Mesothelial cell of epicardium (in vitro differentiated cells): ENCODE measurements around the gene FLII. TPM values are rescaled to one million over a fixed set of nuclear protein-coding genes. Genes with fewer than 3 reads are reported as not detected.

Experiments used
- DNase-seq, 2 experiments: peaks; one replicate each; pipeline ENCODE4 v3.0.0; 2021; ENCODE audit warnings: low spot score in 2 of 2; ENCODE audit not compliant: unreplicated experiment in 2 of 2
- H3K27ac Mint-ChIP-seq: 2 replicates; pipeline ENCODE4 v1.8.0; 2021; ENCODE audit warnings: mixed read lengths
- H3K27me3 Mint-ChIP-seq: 2 replicates; pipeline ENCODE4 v1.8.0; 2021; ENCODE audit warnings: low read depth, mixed read lengths
- H3K36me3 Mint-ChIP-seq: 2 replicates; pipeline ENCODE4 v1.8.0; 2021; ENCODE audit warnings: mixed read lengths
- H3K4me1 Mint-ChIP-seq: 2 replicates; pipeline ENCODE4 v1.8.0; 2021; ENCODE audit warnings: mixed read lengths
- H3K4me3 Mint-ChIP-seq: 2 replicates; pipeline ENCODE4 v1.8.0; 2021; ENCODE audit warnings: mild to moderate bottlenecking, moderate library complexity, mixed read lengths
- H3K9me3 Mint-ChIP-seq: 2 replicates; pipeline ENCODE4 v1.8.0; 2021; ENCODE audit warnings: mixed read lengths
- CTCF ChIP-seq: fragments of 200-600 bp; sonication (generic); IDR thresholded peaks from one replicate; pipeline ENCODE4 v1.5.0; 2021; ENCODE audit warnings: antibody characterized with exemption; ENCODE audit not compliant: unreplicated experiment
- total RNA-seq: library from RNA; stranded (reverse); gene quantifications from 3 replicates; pipeline ENCODE4 v1.2.1, GENCODE V29; 2021

FLII gene
- total RNA-seq, 1 donor from 2014 or later, result 199 TPM

DNA sequence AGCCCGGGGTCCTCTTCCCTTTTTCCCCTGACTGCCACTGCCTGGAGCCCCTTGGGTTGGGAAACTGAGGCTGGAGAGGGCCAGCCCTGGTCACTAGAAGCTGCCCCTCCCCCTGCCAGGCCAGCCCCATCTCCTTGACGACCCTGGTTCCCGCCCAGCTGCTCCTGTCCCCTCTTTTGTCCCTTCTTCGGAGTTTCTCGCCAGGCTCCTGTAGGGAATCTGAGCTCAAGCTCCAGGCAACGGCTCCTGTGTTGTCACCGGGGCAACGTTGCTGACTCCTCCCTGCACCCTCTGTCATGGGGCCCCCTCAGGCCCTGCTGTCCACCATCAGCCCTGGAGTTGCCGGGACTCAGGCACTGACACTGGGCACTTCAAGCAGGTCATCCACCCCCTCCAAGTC, 27.4 kb downstream of the FLII start:
- H3K36me3 Mint-ChIP-seq, result peaks cover 7% of the 10 kb centered on the region
- no peaks in the 10 kb centered on the region for H3K9me3 Mint-ChIP-seq
- no peak overlapping the region for H3K4me3 Mint-ChIP-seq
- H3K4me1 Mint-ChIP-seq, result peaks cover 18% of the 10 kb centered on the region
- no peaks in the 10 kb centered on the region for H3K27me3 Mint-ChIP-seq
- no peak for DNase-seq
- no peak overlapping the region for H3K27ac Mint-ChIP-seq
- no peak for TF ChIP-seq CTCF

- H3K9me3 Mint-ChIP-seq, result no peaks in the 10 kb centered on the region
- no peaks in the 10 kb centered on the region for H3K27me3 Mint-ChIP-seq
- no peak for DNase-seq
- H3K4me1 Mint-ChIP-seq, result peaks cover 18% of the 10 kb centered on the region
- no peak overlapping the region for H3K27ac Mint-ChIP-seq
- H3K4me3 Mint-ChIP-seq, result no peak overlapping the region
- peaks cover 7% of the 10 kb centered on the region for H3K36me3 Mint-ChIP-seq
- TF ChIP-seq CTCF, result no peak
Measured at GRCh38 chr17:18230288-18231141, 28.0 kb downstream of the FLII start.

- Mint-ChIP-seq H3K27ac (no peak overlapping the region), H3K36me3 (peaks cover 2% of the 10 kb centered on the region)
Measured at GRCh38 chr17:18229771-18230170, 28.8 kb downstream of the FLII start.

GRCh38 chr17:18229254-18229653, 29.3 kb downstream of the FLII start:
- Mint-ChIP-seq H3K27me3 (no peaks in the 10 kb centered on the region), H3K36me3 (no peaks in the 10 kb centered on the region), H3K4me1 (peaks cover 25% of the 10 kb centered on the region), H3K27ac (no peak overlapping the region), H3K9me3 (no peaks in the 10 kb centered on the region), H3K4me3 (no peak overlapping the region)
- no peak for TF ChIP-seq CTCF
- DNase-seq, result no peak

More at GRCh38 chr17:18229771-18230170, 28.8 kb downstream of the FLII start:
- Mint-ChIP-seq H3K9me3 (no peaks in the 10 kb centered on the region), H3K27me3 (no peaks in the 10 kb centered on the region), H3K4me1 (peaks cover 21% of the 10 kb centered on the region), H3K4me3 (no peak overlapping the region)
- no peak for TF ChIP-seq CTCF
- DNase-seq, result no peak

DNA sequence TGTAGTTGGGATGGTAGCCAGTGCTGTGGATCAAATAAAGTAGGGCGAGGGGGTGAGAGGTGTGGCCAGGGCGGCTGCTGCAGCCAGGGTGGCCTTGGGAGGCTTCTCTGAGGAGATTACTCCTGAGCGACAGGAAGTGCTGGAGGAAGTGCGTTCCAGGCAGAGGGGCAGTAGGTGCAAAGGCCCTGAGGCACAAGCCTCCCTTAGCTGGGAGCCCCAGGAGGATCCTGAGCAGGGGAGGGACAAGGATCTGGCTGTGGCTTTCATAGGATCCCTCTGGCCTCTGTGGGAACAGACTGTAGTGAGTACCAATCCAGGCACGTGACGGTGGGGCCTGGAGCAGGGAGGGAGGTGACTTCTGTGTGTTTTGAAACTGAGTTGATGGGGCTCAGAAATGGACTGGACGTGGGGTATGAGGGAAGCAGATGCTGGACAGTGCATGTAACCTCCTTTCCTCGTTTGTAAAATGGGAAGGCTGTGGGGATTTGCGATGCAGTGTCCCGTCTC, 30.3 kb downstream of the FLII start:
- no peak for DNase-seq
- Mint-ChIP-seq H3K9me3 (no peaks in the 10 kb centered on the region), H3K27ac (no peak overlapping the region), H3K4me3 (no peak overlapping the region), H3K36me3 (no peaks in the 10 kb centered on the region), H3K4me1 (peaks cover 25% of the 10 kb centered on the region), H3K27me3 (no peaks in the 10 kb centered on the region)
- no peak for TF ChIP-seq CTCF
